Measurements from ENCODE around the gene CPN2. TPM values are rescaled to one million over a fixed set of nuclear protein-coding genes. Genes with fewer than 3 reads are reported as not detected.
A peak's percentile ranks its signal among the peaks of the same experiment; 100 is the strongest.

The CPN2 gene
- total and polyA plus RNA-seq, 2 donors (not counting 3 experiments of a cell fraction or from before 2014, with no cell fraction given) = not detected

- Histone ChIP-seq H3K36me3 (ENCODE audit: control insufficient read depth in 2 of 2, extremely low read depth in 1 of 2, insufficient read depth in 2 of 2, low read length in 2 of 2) (no peaks in the 10 kb centered on the region), H4K20me1 (replicated peaks; ENCODE audit: control insufficient read depth, extremely low read depth, insufficient read depth, low read length) (no peaks in the 10 kb centered on the region), H3K4me1 (ENCODE audit: control insufficient read depth, extremely low read depth, insufficient read depth, low read length) (peaks cover 5% of the 10 kb centered on the region), H3K27ac (ENCODE audit: insufficient read depth, low read depth, low read length) (no peak overlapping the region), H3K4me2 (ENCODE audit: insufficient read depth, low read length) (no peak overlapping the region), H3K79me2 (ENCODE audit: control insufficient read depth, insufficient read depth, low read length) (no peaks in the 10 kb centered on the region), H3K9ac (replicated peaks; ENCODE audit: extremely low read depth, insufficient read depth, low read length) (no peak overlapping the region), H3K9me3 (replicated peaks; ENCODE audit: control insufficient read depth, insufficient read depth, low read length) (no peaks in the 10 kb centered on the region), H3K9me1 (replicated peaks; ENCODE audit: control insufficient read depth, extremely low read depth, insufficient read depth, low read length) (no peaks in the 10 kb centered on the region), H3K27me3 (ENCODE audit: control insufficient read depth in 2 of 2, insufficient read depth in 2 of 2, low read length in 2 of 2) (peaks cover 10 to 22% of the 10 kb centered on the region in 2 experiments), H3K4me3 (replicated peaks in 1 of 3; ENCODE audit: insufficient read depth in 1 of 3, low read depth in 1 of 3, low read length in 3 of 3) (no peak overlapping the region), H2AFZ (ENCODE audit: low read depth, low read length) (no peak overlapping the region)
- dilution Hi-C loops (cut with MboI; ENCODE audit: extremely low pct_ligation_motif_present, low sequenced_read_pairs) (no loop called here), intact Hi-C loops (cut with micrococcal nuclease) (no loop called here)
- CTCF ChIA-PET = interaction anchor here (1.0 to 2.4 kb wide), 6 partner anchors 9 to 134 kb away, joined by 3 to 16 read pairs (median 4); partner anchors contain the start of genes CPN2 and GP5
- no peak for FAIRE-seq
- POLR2A ChIA-PET = no interaction called here
- DNase-seq (ENCODE audit: low read depth, low spot score) = peak; percentile 86
- no TSS peak for BruUV-seq (replicated peaks)
- no peak for TF ChIP-seq JUN (IDR thresholded peaks at IDR 0.05; ENCODE audit: borderline replicate concordance, insufficient read depth, insufficient read length, low read depth)
- no peak for TF ChIP-seq MYC (IDR thresholded peaks at IDR 0.05; ENCODE audit: low read depth, low read length)
Observed at GRCh38 chr3:194364652-194365434, 13.7 kb upstream of the CPN2 start.

- Histone ChIP-seq H3K9me3 (replicated peaks; ENCODE audit: control insufficient read depth, insufficient read depth, low read length) (no peaks in the 10 kb centered on the region), H3K27me3 (ENCODE audit: control insufficient read depth in 2 of 2, insufficient read depth in 2 of 2, low read length in 2 of 2) (peaks cover 5 to 21% of the 10 kb centered on the region in 2 experiments), H3K4me2 (ENCODE audit: insufficient read depth, low read length) (no peak overlapping the region), H4K20me1 (replicated peaks; ENCODE audit: control insufficient read depth, extremely low read depth, insufficient read depth, low read length) (no peaks in the 10 kb centered on the region), H3K27ac (ENCODE audit: insufficient read depth, low read depth, low read length) (no peak overlapping the region), H2AFZ (ENCODE audit: low read depth, low read length) (no peak overlapping the region), H3K36me3 (ENCODE audit: control insufficient read depth in 2 of 2, extremely low read depth in 1 of 2, insufficient read depth in 2 of 2, low read length in 2 of 2) (no peaks in the 10 kb centered on the region), H3K4me3 (replicated peaks in 1 of 3; ENCODE audit: insufficient read depth in 1 of 3, low read depth in 1 of 3, low read length in 3 of 3) (no peak overlapping the region), H3K9ac (replicated peaks; ENCODE audit: extremely low read depth, insufficient read depth, low read length) (no peak overlapping the region), H3K9me1 (replicated peaks; ENCODE audit: control insufficient read depth, extremely low read depth, insufficient read depth, low read length) (no peaks in the 10 kb centered on the region), H3K79me2 (ENCODE audit: control insufficient read depth, insufficient read depth, low read length) (no peaks in the 10 kb centered on the region), H3K4me1 (ENCODE audit: control insufficient read depth, extremely low read depth, insufficient read depth, low read length) (peaks cover 5% of the 10 kb centered on the region)
- CTCF ChIA-PET = interaction anchor here (1.1 to 2.4 kb wide), 4 partner anchors 9 to 34 kb away, joined by 3 to 16 read pairs (median 5); partner anchors contain the start of gene GP5
- POLR2A ChIA-PET = no interaction called here
- intact Hi-C loops (cut with micrococcal nuclease) (no loop called here), dilution Hi-C loops (cut with MboI; ENCODE audit: extremely low pct_ligation_motif_present, low sequenced_read_pairs) (no loop called here)
- BruUV-seq (replicated peaks) = no TSS peak
- FAIRE-seq = no peak
- DNase-seq (ENCODE audit: low read depth, low spot score) = no peak
- TF ChIP-seq EZH2 (IDR thresholded peaks at IDR 0.05; ENCODE audit: borderline replicate concordance, low read depth, low read length, severe bottlenecking) (no peak), GATA2 (IDR thresholded peaks at IDR 0.05; ENCODE audit: insufficient read depth, insufficient read length, low read depth, low read length) (no peak), CTCF (IDR thresholded peaks at IDR 0.05; ENCODE audit: extremely low read depth in 1 of 2, insufficient read depth in 1 of 2, low read depth in 1 of 2, low read length in 2 of 2) (no peak), MAX (IDR thresholded peaks at IDR 0.05; ENCODE audit: insufficient read depth, insufficient read length) (no peak), POLR2AphosphoS5 (IDR thresholded peaks at IDR 0.05; ENCODE audit: insufficient read depth, low read depth, low read length) (no peak), POLR2A (IDR thresholded peaks at IDR 0.05; ENCODE audit: low read depth, low read length) (no peak), FOS (IDR thresholded peaks at IDR 0.05; ENCODE audit: borderline replicate concordance, insufficient read depth, low read length) (no peak), MYC (IDR thresholded peaks at IDR 0.05; ENCODE audit: low read depth, low read length) (no peak), JUN (IDR thresholded peaks at IDR 0.05; ENCODE audit: borderline replicate concordance, insufficient read depth, insufficient read length, low read depth) (no peak)
Observed at GRCh38 chr3:194364314-194364651, 13.2 kb upstream of the CPN2 start.

All from endothelial cell of umbilical vein (primary cell).